Measurements from ENCODE around the gene RREB1. TPM values are rescaled to one million over a fixed set of nuclear protein-coding genes. Genes with fewer than 3 reads are reported as not detected.

Gene RREB1
- total RNA-seq, 1 donor from 2014 or later, result 74.3 TPM

- DNase-seq (ENCODE audit: low spot score), result no peak
Measured at GRCh38 chr6:7124636-7125035, 16.9 kb downstream of the RREB1 start.

- no peak for DNase-seq (ENCODE audit: low spot score)
Measured at GRCh38 chr6:7125290-7125689, 17.5 kb downstream of the RREB1 start.

GRCh38 chr6:7126754-7127153 is 19.0 kb downstream of the RREB1 start:
- DNase-seq (ENCODE audit: low spot score), result no peak

GRCh38 chr6:7127680-7128079 is 19.9 kb downstream of the RREB1 start:
- no peak for DNase-seq (ENCODE audit: low spot score)

GRCh38 chr6:7129360-7129759 is 21.6 kb downstream of the RREB1 start:
- DNase-seq (ENCODE audit: low spot score), result no peak

GRCh38 chr6:7129784-7130569 is 22.2 kb downstream of the RREB1 start:
- no peak for DNase-seq (ENCODE audit: low spot score)

GRCh38 chr6:7131390-7131789 is 23.6 kb downstream of the RREB1 start:
- DNase-seq (ENCODE audit: low spot score), result no peak

- no peak for DNase-seq (ENCODE audit: low spot score)
Measured at GRCh38 chr6:7132398-7133035, 24.8 kb downstream of the RREB1 start.

- no peak for DNase-seq (ENCODE audit: low spot score)
Measured at GRCh38 chr6:7134999-7135745, 27.4 kb downstream of the RREB1 start.

GRCh38 chr6:7135755-7136154 is 28.0 kb downstream of the RREB1 start:
- no peak for DNase-seq (ENCODE audit: low spot score)

- DNase-seq (ENCODE audit: low spot score), result no peak
Measured at GRCh38 chr6:7136859-7137334, 29.1 kb downstream of the RREB1 start.

- no peak for DNase-seq (ENCODE audit: low spot score)
Measured at GRCh38 chr6:7137335-7138045, 29.7 kb downstream of the RREB1 start.

- DNase-seq (ENCODE audit: low spot score), result no peak
Measured at GRCh38 chr6:7138046-7138531, 30.3 kb downstream of the RREB1 start.

GRCh38 chr6:7138921-7139358 is 31.2 kb downstream of the RREB1 start:
- DNase-seq (ENCODE audit: low spot score), result peak; percentile 67

GRCh38 chr6:7139835-7140470 is 32.2 kb downstream of the RREB1 start:
- DNase-seq (ENCODE audit: low spot score), result no peak

- DNase-seq (ENCODE audit: low spot score), result peak; percentile 85
Measured at GRCh38 chr6:7140631-7141378, 33.0 kb downstream of the RREB1 start.

- DNase-seq (ENCODE audit: low spot score), result no peak
Measured at GRCh38 chr6:7142228-7142801, 34.6 kb downstream of the RREB1 start.

GRCh38 chr6:7142918-7143475 is 35.2 kb downstream of the RREB1 start:
- no peak for DNase-seq (ENCODE audit: low spot score)

GRCh38 chr6:7143476-7143974 is 35.8 kb downstream of the RREB1 start:
- no peak for DNase-seq (ENCODE audit: low spot score)

All from mucosa of gallbladder (tissue), 1 donor.